Neural progenitor cell (in vitro differentiated cells): ENCODE measurements around the gene WDR7. TPM values are rescaled to one million over a fixed set of nuclear protein-coding genes. Genes with fewer than 3 reads are reported as not detected.

Experiments used
- DNase-seq: peaks from one replicate; pipeline ENCODE4 v3.0.0-alpha.2; 2016; ENCODE audit warnings: low spot score
- H2AFZ ChIP-seq: fragments of 200-600 bp; sonication (generic); replicated peaks from 2 replicates; pipeline ENCODE4 v1.6.1; 2016; ENCODE audit warnings: antibody characterized with exemption
- H3F3A ChIP-seq: fragments of 200-600 bp; sonication (generic); 2 replicates; pipeline ENCODE4 v1.6.1; 2016; ENCODE audit warnings: antibody characterized with exemption, low read depth
- H3K27ac ChIP-seq: fragments of 200-600 bp; sonication (generic); 2 replicates; pipeline ENCODE4 v1.5.1; 2016; ENCODE audit warnings: mild to moderate bottlenecking
- H3K27me3 ChIP-seq: fragments of 200-600 bp; sonication (generic); 2 replicates; pipeline ENCODE4 v1.6.1; 2016; ENCODE audit warnings: mild to moderate bottlenecking, moderate library complexity
- H3K36me3 ChIP-seq: fragments of 200-600 bp; sonication (generic); 2 replicates; pipeline ENCODE4 v1.5.1; 2016
- H3K4me1 ChIP-seq: fragments of 200-600 bp; sonication (generic); 2 replicates; pipeline ENCODE4 v1.6.1; 2016; ENCODE audit warnings: mixed run types
- H3K4me2 ChIP-seq: fragments of 200-600 bp; sonication (generic); 2 replicates; pipeline ENCODE4 v1.6.1; 2016
- H3K4me3 ChIP-seq: fragments of 200-600 bp; sonication (generic); 2 replicates; pipeline ENCODE4 v1.5.1; 2016
- H3K79me2 ChIP-seq: fragments of 200-600 bp; sonication (generic); 2 replicates; pipeline ENCODE4 v1.6.1; 2016; ENCODE audit warnings: low read depth
- H3K9ac ChIP-seq: fragments of 200-600 bp; sonication (generic); 2 replicates; pipeline ENCODE4 v1.6.1; 2016
- H3K9me3 ChIP-seq: fragments of 200-600 bp; sonication (generic); 2 replicates; pipeline ENCODE4 v1.5.1; 2016; ENCODE audit warnings: low read depth
- H4K20me1 ChIP-seq: fragments of 200-600 bp; sonication (generic); 2 replicates; pipeline ENCODE4 v1.6.1; 2016; ENCODE audit warnings: low read depth
- H3K27ac Mint-ChIP-seq: 3 replicates; pipeline ENCODE4 v1.8.0; 2021; ENCODE audit warnings: mixed read lengths
- H3K27me3 Mint-ChIP-seq: 2 replicates; pipeline ENCODE4 v1.8.0; 2022; ENCODE audit warnings: low read depth, mild to moderate bottlenecking, inconsistent platforms, moderate library complexity, mixed read lengths; ENCODE audit not compliant: insufficient read depth
- H3K36me3 Mint-ChIP-seq: 3 replicates; pipeline ENCODE4 v1.8.0; 2021; ENCODE audit warnings: mixed read lengths
- H3K4me1 Mint-ChIP-seq: 3 replicates; pipeline ENCODE4 v1.8.0; 2021; ENCODE audit warnings: mixed read lengths
- H3K4me3 Mint-ChIP-seq: 3 replicates; pipeline ENCODE4 v1.8.0; 2021; ENCODE audit warnings: mild to moderate bottlenecking, moderate library complexity, mixed read lengths
- H3K9me3 Mint-ChIP-seq: 3 replicates; pipeline ENCODE4 v1.8.0; 2020; ENCODE audit warnings: mixed read lengths
- CTCF ChIP-seq: fragments of 200-600 bp; sonication (generic); IDR thresholded peaks from 2 replicates; pipeline ENCODE4 v1.5.1; 2017; ENCODE audit warnings: antibody characterized with exemption, mild to moderate bottlenecking
- EZH2 ChIP-seq: fragments of 200-600 bp; sonication (generic); IDR thresholded peaks from 2 replicates; pipeline ENCODE4 v1.6.1; 2017; ENCODE audit warnings: antibody characterized with exemption, mild to moderate bottlenecking, moderate library complexity
- EZH2phosphoT487 ChIP-seq: fragments of 200-600 bp; sonication (generic); IDR thresholded peaks from 2 replicates; pipeline ENCODE4 v1.6.1; 2017; ENCODE audit warnings: antibody characterized with exemption
- total RNA-seq: library from RNA; depleted of rRNA; stranded (reverse); fragments of >200 nt; gene quantifications from 2 replicates; pipeline ENCODE4 v1.2.3, GENCODE V29; 2015; ENCODE audit warnings: low replicate concordance

The WDR7 gene
- total RNA-seq, 1 donor from 2014 or later, result 12.3 TPM

GRCh38 chr18:57073501-57074187, 422.5 kb downstream of the WDR7 start:
- no peak for DNase-seq
- Mint-ChIP-seq H3K4me3 (no peak overlapping the region), H3K27ac (no peak overlapping the region), H3K27me3 (peaks cover 8% of the 10 kb centered on the region), H3K4me1 (peaks cover 25% of the 10 kb centered on the region), H3K9me3 (no peaks in the 10 kb centered on the region), H3K36me3 (no peaks in the 10 kb centered on the region)
- Histone ChIP-seq H3K9me3 (no peaks in the 10 kb centered on the region), H3K4me3 (no peak overlapping the region), H3K4me1 (peaks cover 35% of the 10 kb centered on the region), H3K36me3 (no peaks in the 10 kb centered on the region), H2AFZ (no peak overlapping the region), H3K4me2 (no peak overlapping the region), H3F3A (peaks cover 17% of the 10 kb centered on the region), H3K79me2 (no peaks in the 10 kb centered on the region), H4K20me1 (peaks cover 11% of the 10 kb centered on the region), H3K27me3 (no peaks in the 10 kb centered on the region), H3K9ac (no peak overlapping the region), H3K27ac (no peak overlapping the region)
- TF ChIP-seq EZH2, result no peak

- Histone ChIP-seq H3K4me1 (peaks cover 35% of the 10 kb centered on the region), H4K20me1 (peaks cover 11% of the 10 kb centered on the region), H3K27me3 (no peaks in the 10 kb centered on the region), H3K79me2 (no peaks in the 10 kb centered on the region), H2AFZ (no peak overlapping the region), H3K27ac (peak overlapping the region; percentile 34), H3K36me3 (no peaks in the 10 kb centered on the region), H3K4me3 (peak overlapping the region; percentile 10), H3K9ac (no peak overlapping the region), H3K4me2 (peak overlapping the region; percentile 77), H3F3A (peaks cover 17% of the 10 kb centered on the region), H3K9me3 (no peaks in the 10 kb centered on the region)
- Mint-ChIP-seq H3K27me3 (peaks cover 8% of the 10 kb centered on the region), H3K36me3 (no peaks in the 10 kb centered on the region), H3K4me1 (peaks cover 25% of the 10 kb centered on the region), H3K4me3 (no peak overlapping the region), H3K27ac (no peak overlapping the region), H3K9me3 (no peaks in the 10 kb centered on the region)
- peak; percentile 86 for DNase-seq
- TF ChIP-seq EZH2 (no peak), EZH2phosphoT487 (no peak), CTCF (no peak)
Measured at GRCh38 chr18:57075716-57076400, 424.7 kb downstream of the WDR7 start.

- no peaks in the 10 kb centered on the region for H3K79me2 ChIP-seq
- H3K36me3 Mint-ChIP-seq, result no peaks in the 10 kb centered on the region
- H3K27me3 Mint-ChIP-seq, result peaks cover 8% of the 10 kb centered on the region
- TF ChIP-seq EZH2 (no peak), EZH2phosphoT487 (no peak), CTCF (no peak)
- H3K9me3 ChIP-seq, result no peaks in the 10 kb centered on the region
- no peaks in the 10 kb centered on the region for H3K9me3 Mint-ChIP-seq
- no peak overlapping the region for H3K9ac ChIP-seq
- H3K4me1 Mint-ChIP-seq, result peaks cover 25% of the 10 kb centered on the region
- H3K27ac ChIP-seq, result no peak overlapping the region
- H2AFZ ChIP-seq, result no peak overlapping the region
- no peak overlapping the region for H3K4me3 ChIP-seq
- H3K4me2 ChIP-seq, result no peak overlapping the region
- H3K27ac Mint-ChIP-seq, result no peak overlapping the region
- no peaks in the 10 kb centered on the region for H3K27me3 ChIP-seq
- peaks cover 17% of the 10 kb centered on the region for H3F3A ChIP-seq
- peaks cover 11% of the 10 kb centered on the region for H4K20me1 ChIP-seq
- no peak for DNase-seq
- no peak overlapping the region for H3K4me3 Mint-ChIP-seq
- peaks cover 35% of the 10 kb centered on the region for H3K4me1 ChIP-seq
- no peaks in the 10 kb centered on the region for H3K36me3 ChIP-seq
Measured at GRCh38 chr18:57077005-57077765, 426.0 kb downstream of the WDR7 start.
